ENCODE data around the gene HIPK1.

The HIPK1 gene

GRCh38 chr1:114025609-114026401 is 96.7 kb downstream of the HIPK1 start:
- no peak for TF ChIP-seq CTCF (IDR thresholded peaks at IDR 0.05; ENCODE audit: low read depth, low read length)
- no peak for DNase-seq (ENCODE audit: extremely low read depth, low read depth)

GRCh38 chr1:114026797-114027196 is 97.7 kb downstream of the HIPK1 start:
- DNase-seq (ENCODE audit: extremely low read depth, low read depth): no peak
- TF ChIP-seq CTCF (IDR thresholded peaks at IDR 0.05; ENCODE audit: low read depth, low read length): no peak

All from AG09319 (cell line).